ENCODE data around the gene ELFN1.

ELFN1 gene

DNA sequence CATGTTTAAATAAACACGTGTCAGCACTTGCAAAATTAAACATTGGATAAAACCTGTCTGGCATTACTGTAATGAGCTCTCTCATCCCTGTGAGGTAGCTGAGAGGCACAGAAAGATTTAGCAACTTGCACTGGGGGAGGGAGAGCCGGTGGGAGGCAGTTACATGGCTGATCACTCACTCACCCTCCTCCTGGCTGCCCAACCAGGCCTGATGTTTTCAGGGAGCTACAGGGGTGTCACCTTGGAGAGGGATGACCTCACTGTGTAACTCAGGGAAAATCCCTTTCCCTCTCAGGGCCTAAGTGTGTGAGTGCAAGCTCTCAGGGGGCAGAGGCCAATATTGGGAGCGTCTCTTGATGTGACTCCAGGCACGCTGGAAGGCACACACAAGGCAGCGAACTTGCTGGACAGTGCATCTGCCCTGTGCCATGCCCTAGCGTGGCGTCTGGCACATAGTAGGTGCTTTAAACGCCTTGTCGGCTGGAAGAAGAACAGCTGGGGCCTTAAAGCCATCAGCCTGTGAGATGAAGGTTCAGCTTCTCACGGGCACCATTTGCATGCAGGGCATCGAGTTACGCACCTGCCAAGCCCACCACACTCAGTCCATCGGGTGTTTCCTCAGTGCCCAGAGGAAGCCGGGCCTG, 51.1 kb downstream of the ELFN1 start:
- H4K5ac ChIP-seq (ENCODE audit: low read length) = no peak overlapping the region

DNA sequence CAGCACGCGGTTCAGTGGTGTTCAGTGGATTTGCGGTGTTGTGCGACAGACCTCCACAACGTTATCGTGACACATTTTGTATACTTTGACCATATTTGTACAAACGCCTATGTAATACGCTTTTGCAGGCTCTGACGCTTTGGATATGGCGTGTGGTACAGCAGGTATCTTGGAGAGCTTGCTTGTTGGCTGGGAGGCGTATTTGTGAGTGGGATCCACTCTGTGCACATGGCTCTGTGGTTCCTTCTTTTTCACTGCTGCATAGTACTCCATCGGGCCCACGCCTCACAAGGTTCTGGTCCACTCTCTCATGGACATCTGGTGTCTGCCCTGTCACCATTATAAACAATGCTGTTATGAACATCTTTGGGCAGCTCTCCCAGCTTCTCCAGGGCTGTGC, 53.2 kb downstream of the ELFN1 start:
- H3K4me2 ChIP-seq (ENCODE audit: low read length) = no peak overlapping the region
- no peak overlapping the region for H2BK5ac ChIP-seq (ENCODE audit: low read length)
- H3K36me3 ChIP-seq (ENCODE audit: control insufficient read depth, insufficient read depth, low read length) = no peaks in the 10 kb centered on the region
- H3K27ac ChIP-seq (ENCODE audit: low read depth, low read length) = no peak overlapping the region
- H2BK15ac ChIP-seq (replicated peaks; ENCODE audit: low read depth) = no peak overlapping the region
- no peaks in the 10 kb centered on the region for H3K79me2 ChIP-seq (ENCODE audit: control insufficient read depth, insufficient read depth, low read length)
- H3K27me3 ChIP-seq (ENCODE audit: insufficient read depth, low read length, poor library complexity) = no peaks in the 10 kb centered on the region
- H3K4ac ChIP-seq (ENCODE audit: low read depth, low read length) = no peak overlapping the region
- no peak overlapping the region for H3K9ac ChIP-seq (ENCODE audit: low read length)
- H3K4me3 ChIP-seq (ENCODE audit: low read length) = no peak overlapping the region
- H2AK5ac ChIP-seq (ENCODE audit: low read length) = no peak overlapping the region
- H3K18ac ChIP-seq (ENCODE audit: low read length) = no peak overlapping the region
- no peak overlapping the region for H2BK120ac ChIP-seq (ENCODE audit: low read depth, low read length)
- DNase-seq = no peak
- no peak overlapping the region for H4K8ac ChIP-seq (ENCODE audit: low read depth, low read length)
- no peak overlapping the region for H3K23ac ChIP-seq (ENCODE audit: low read length)
- H4K5ac ChIP-seq (ENCODE audit: low read length) = no peak overlapping the region
- WGBS (ENCODE audit: extremely low coverage, insufficient coverage, low lambda C conversion rate) = no CpG with 5 or more reads among the region's 13 CpGs
- H3K4me1 ChIP-seq (ENCODE audit: control insufficient read depth, low read depth, low read length) = peaks cover 2% of the 10 kb centered on the region
- no peak overlapping the region for H3K56ac ChIP-seq (ENCODE audit: low read length)
- H3K79me1 ChIP-seq (ENCODE audit: low read length) = no peaks in the 10 kb centered on the region

More for the DNA sequence above, 51.1 kb downstream of the ELFN1 start:
- Histone ChIP-seq H2BK15ac (replicated peaks; ENCODE audit: low read depth) (no peak overlapping the region), H3K4ac (ENCODE audit: low read depth, low read length) (no peak overlapping the region), H3K56ac (ENCODE audit: low read length) (no peak overlapping the region), H3K4me3 (ENCODE audit: low read length) (no peak overlapping the region), H2BK120ac (ENCODE audit: low read depth, low read length) (no peak overlapping the region), H4K8ac (ENCODE audit: low read depth, low read length) (no peak overlapping the region), H3K4me2 (ENCODE audit: low read length) (no peak overlapping the region), H3K18ac (ENCODE audit: low read length) (no peak overlapping the region), H3K27me3 (ENCODE audit: insufficient read depth, low read length, poor library complexity) (no peaks in the 10 kb centered on the region), H3K79me1 (ENCODE audit: low read length) (no peaks in the 10 kb centered on the region), H3K4me1 (ENCODE audit: control insufficient read depth, low read depth, low read length) (peaks cover 6% of the 10 kb centered on the region), H2AK5ac (ENCODE audit: low read length) (no peak overlapping the region), H3K23ac (ENCODE audit: low read length) (no peak overlapping the region), H2BK5ac (ENCODE audit: low read length) (no peak overlapping the region), H3K36me3 (ENCODE audit: control insufficient read depth, insufficient read depth, low read length) (no peaks in the 10 kb centered on the region), H3K27ac (ENCODE audit: low read depth, low read length) (no peak overlapping the region), H3K79me2 (ENCODE audit: control insufficient read depth, insufficient read depth, low read length) (no peaks in the 10 kb centered on the region), H3K9ac (ENCODE audit: low read length) (no peak overlapping the region)
- WGBS (ENCODE audit: extremely low coverage, insufficient coverage, low lambda C conversion rate) = no CpG with 5 or more reads among the region's 14 CpGs
- no peak for DNase-seq

DNA sequence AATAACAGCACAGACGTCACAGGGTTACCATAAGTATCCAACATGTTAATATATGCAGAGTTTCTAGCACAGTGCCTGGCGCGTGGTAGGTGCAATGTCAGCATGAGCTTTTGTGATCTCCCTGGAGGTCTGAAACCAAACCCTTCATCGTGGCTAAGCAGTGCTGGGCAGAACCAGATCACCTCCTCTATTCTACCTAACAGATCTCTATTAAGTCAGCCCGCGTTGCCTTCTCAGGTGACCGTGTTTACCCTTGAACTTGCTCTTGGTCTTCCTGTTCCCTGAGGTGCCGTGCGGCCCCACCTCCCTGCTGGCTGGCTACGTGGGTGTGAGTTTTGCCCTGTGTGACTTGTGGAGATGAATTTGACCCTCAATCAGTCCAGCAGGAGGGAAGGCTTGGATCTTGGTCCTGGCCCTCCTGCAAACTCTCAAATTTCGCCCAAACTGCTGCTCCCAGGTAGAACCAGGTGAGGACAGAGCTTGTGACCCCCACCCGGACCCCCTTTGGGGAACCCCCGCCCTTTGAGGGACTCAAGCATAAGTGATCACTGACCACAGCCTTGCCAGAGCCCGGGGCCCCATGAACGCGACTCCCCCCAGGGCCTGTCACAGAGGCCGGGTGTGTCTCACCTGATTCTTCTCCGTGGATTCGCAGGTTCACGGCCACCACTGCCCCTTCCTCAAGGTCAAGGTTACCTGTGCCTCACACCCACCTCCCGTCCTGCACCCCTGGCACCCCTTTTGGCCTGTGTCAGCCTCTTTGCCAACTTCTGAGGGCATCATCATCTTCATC, 54.2 kb downstream of the ELFN1 start:
- Histone ChIP-seq H3K4me2 (ENCODE audit: low read length) (no peak overlapping the region), H3K18ac (ENCODE audit: low read length) (no peak overlapping the region)
- DNase-seq = no peak

DNA sequence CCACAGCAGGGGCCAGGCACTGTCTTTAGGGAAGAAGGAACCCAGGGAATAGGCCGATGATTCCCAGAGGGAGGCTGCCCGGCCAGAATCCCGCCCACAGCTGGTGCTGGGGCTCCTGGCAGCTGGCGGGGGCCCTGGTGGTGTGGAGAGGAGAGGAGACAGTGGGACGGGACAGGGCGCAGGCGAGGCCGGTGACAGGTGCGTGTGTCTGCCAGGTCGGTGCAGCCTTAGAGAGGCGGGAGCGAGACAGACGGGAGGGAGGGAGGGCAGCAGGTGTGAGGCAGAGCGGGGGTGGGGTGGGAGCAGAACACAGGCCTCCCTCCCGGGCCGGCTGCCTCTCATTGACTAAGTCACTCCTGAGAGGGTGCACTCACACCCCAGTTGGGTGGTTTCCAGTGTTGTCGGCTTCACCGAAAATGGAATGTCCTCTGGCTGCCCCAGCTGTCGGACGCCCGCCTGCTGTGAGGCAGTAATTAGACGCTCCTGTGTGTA, 55.2 kb downstream of the ELFN1 start:
- no peak overlapping the region for H2BK120ac ChIP-seq (ENCODE audit: low read depth, low read length)
- H3K4ac ChIP-seq (ENCODE audit: low read depth, low read length) = no peak overlapping the region
- H3K9ac ChIP-seq (ENCODE audit: low read length) = no peak overlapping the region
- H3K4me2 ChIP-seq (ENCODE audit: low read length) = no peak overlapping the region
- no peak overlapping the region for H2AK5ac ChIP-seq (ENCODE audit: low read length)
- no peak for DNase-seq
- H4K5ac ChIP-seq (ENCODE audit: low read length) = no peak overlapping the region
- H4K8ac ChIP-seq (ENCODE audit: low read depth, low read length) = no peak overlapping the region
- H3K36me3 ChIP-seq (ENCODE audit: control insufficient read depth, insufficient read depth, low read length) = no peaks in the 10 kb centered on the region
- H3K4me3 ChIP-seq (ENCODE audit: low read length) = no peak overlapping the region
- no peak overlapping the region for H2BK5ac ChIP-seq (ENCODE audit: low read length)
- no peaks in the 10 kb centered on the region for H3K4me1 ChIP-seq (ENCODE audit: control insufficient read depth, low read depth, low read length)
- no peak overlapping the region for H3K23ac ChIP-seq (ENCODE audit: low read length)
- no peak overlapping the region for H3K27ac ChIP-seq (ENCODE audit: low read depth, low read length)
- H3K79me2 ChIP-seq (ENCODE audit: control insufficient read depth, insufficient read depth, low read length) = no peaks in the 10 kb centered on the region
- H2BK15ac ChIP-seq (replicated peaks; ENCODE audit: low read depth) = no peak overlapping the region
- no CpG with 5 or more reads among the region's 22 CpGs for WGBS (ENCODE audit: extremely low coverage, insufficient coverage, low lambda C conversion rate)
- H3K79me1 ChIP-seq (ENCODE audit: low read length) = no peaks in the 10 kb centered on the region
- H3K18ac ChIP-seq (ENCODE audit: low read length) = no peak overlapping the region
- no peak overlapping the region for H3K56ac ChIP-seq (ENCODE audit: low read length)
- no peaks in the 10 kb centered on the region for H3K27me3 ChIP-seq (ENCODE audit: insufficient read depth, low read length, poor library complexity)

More for the DNA sequence above, 54.2 kb downstream of the ELFN1 start:
- Histone ChIP-seq H3K4me3 (ENCODE audit: low read length) (no peak overlapping the region), H2BK15ac (replicated peaks; ENCODE audit: low read depth) (no peak overlapping the region), H3K56ac (ENCODE audit: low read length) (no peak overlapping the region), H3K36me3 (ENCODE audit: control insufficient read depth, insufficient read depth, low read length) (no peaks in the 10 kb centered on the region), H3K79me1 (ENCODE audit: low read length) (no peaks in the 10 kb centered on the region), H3K4ac (ENCODE audit: low read depth, low read length) (no peak overlapping the region), H4K8ac (ENCODE audit: low read depth, low read length) (no peak overlapping the region), H3K9ac (ENCODE audit: low read length) (no peak overlapping the region), H3K27me3 (ENCODE audit: insufficient read depth, low read length, poor library complexity) (no peaks in the 10 kb centered on the region), H2BK5ac (ENCODE audit: low read length) (no peak overlapping the region), H3K23ac (ENCODE audit: low read length) (no peak overlapping the region), H2AK5ac (ENCODE audit: low read length) (no peak overlapping the region), H2BK120ac (ENCODE audit: low read depth, low read length) (no peak overlapping the region), H3K79me2 (ENCODE audit: control insufficient read depth, insufficient read depth, low read length) (no peaks in the 10 kb centered on the region), H4K5ac (ENCODE audit: low read length) (no peak overlapping the region), H3K27ac (ENCODE audit: low read depth, low read length) (no peak overlapping the region), H3K4me1 (ENCODE audit: control insufficient read depth, low read depth, low read length) (peaks cover 2% of the 10 kb centered on the region)
- no CpG with 5 or more reads among the region's 21 CpGs for WGBS (ENCODE audit: extremely low coverage, insufficient coverage, low lambda C conversion rate)

DNA sequence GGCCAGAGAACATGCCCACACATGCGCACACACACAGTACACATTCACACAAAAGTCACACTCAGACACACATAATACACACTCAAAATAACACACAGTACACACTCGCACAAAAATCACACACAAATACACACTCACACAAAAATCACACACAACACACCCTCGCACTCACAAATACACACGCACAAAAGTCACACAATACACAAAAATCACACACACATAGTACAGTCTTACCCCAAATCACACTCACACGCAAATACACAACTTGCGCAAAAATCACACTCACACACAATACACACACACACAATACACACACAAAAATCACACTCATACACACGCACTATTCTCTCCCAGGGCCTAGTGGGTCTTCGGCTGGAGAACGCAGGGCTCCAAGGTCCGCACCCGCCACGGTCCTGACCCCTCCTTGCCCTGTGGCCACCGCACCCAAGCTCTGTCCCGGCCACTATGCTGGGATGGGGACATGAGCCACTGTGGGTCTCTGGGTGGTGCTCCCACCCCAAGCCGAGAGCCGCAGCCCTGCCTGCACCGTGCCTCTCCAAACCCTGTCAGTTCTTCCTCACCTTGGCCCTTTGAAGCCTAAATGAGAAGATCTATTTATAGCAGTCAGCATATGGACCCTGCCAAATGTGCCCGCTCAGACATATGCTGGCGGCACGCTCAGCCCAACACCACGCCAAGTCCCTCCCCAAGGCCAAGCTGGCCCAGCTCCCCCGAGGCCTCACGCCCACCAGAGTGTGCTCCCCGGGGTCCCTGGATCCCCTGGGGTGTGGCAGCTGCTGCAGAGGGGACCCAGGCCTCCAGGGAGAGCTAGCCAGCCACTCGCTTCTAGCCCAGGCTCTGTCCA, 55.9 kb downstream of the ELFN1 start:
- H3K27me3 ChIP-seq (ENCODE audit: insufficient read depth, low read length, poor library complexity) = no peaks in the 10 kb centered on the region
- H4K8ac ChIP-seq (ENCODE audit: low read depth, low read length) = no peak overlapping the region
- H3K9ac ChIP-seq (ENCODE audit: low read length) = no peak overlapping the region
- H3K4me2 ChIP-seq (ENCODE audit: low read length) = no peak overlapping the region
- H3K4me3 ChIP-seq (ENCODE audit: low read length) = no peak overlapping the region
- no peak overlapping the region for H2AK5ac ChIP-seq (ENCODE audit: low read length)
- H3K79me1 ChIP-seq (ENCODE audit: low read length) = no peaks in the 10 kb centered on the region
- H3K4ac ChIP-seq (ENCODE audit: low read depth, low read length) = no peak overlapping the region
- H2BK120ac ChIP-seq (ENCODE audit: low read depth, low read length) = no peak overlapping the region
- no peaks in the 10 kb centered on the region for H3K79me2 ChIP-seq (ENCODE audit: control insufficient read depth, insufficient read depth, low read length)
- H3K18ac ChIP-seq (ENCODE audit: low read length) = no peak overlapping the region
- H3K56ac ChIP-seq (ENCODE audit: low read length) = no peak overlapping the region
- no peak overlapping the region for H2BK5ac ChIP-seq (ENCODE audit: low read length)
- WGBS (ENCODE audit: extremely low coverage, insufficient coverage, low lambda C conversion rate) = 100% methylated on average over 6 of the region's 25 CpGs
- no peaks in the 10 kb centered on the region for H3K36me3 ChIP-seq (ENCODE audit: control insufficient read depth, insufficient read depth, low read length)
- DNase-seq = no peak
- no peaks in the 10 kb centered on the region for H3K4me1 ChIP-seq (ENCODE audit: control insufficient read depth, low read depth, low read length)
- H2BK15ac ChIP-seq (replicated peaks; ENCODE audit: low read depth) = no peak overlapping the region
- H4K5ac ChIP-seq (ENCODE audit: low read length) = no peak overlapping the region
- no peak overlapping the region for H3K27ac ChIP-seq (ENCODE audit: low read depth, low read length)
- H3K23ac ChIP-seq (ENCODE audit: low read length) = no peak overlapping the region

Data from mesendoderm (in vitro differentiated cells).